RCC 7860 (cell line): ENCODE results near the gene PCBP3.

ENCODE experiments used
- DNase-seq: peaks from one replicate; pipeline ENCODE4 v3.0.0-alpha.2; 2015; ENCODE audit warnings: low spot score
- FAIRE-seq: peaks from 2 replicates; lab custom pipeline; 2012; peaks lifted over from hg19 to GRCh38; lab: Jason Lieb, UNC

PCBP3 gene

GRCh38 chr21:45778686-45779085 lies 135.2 kb downstream of the PCBP3 start:
- no peak for DNase-seq
- FAIRE-seq, result no peak

- DNase-seq, result no peak
- FAIRE-seq, result no peak
These were observed 135.7 kb downstream of the PCBP3 start for GRCh38 chr21:45779226-45779625.

DNA sequence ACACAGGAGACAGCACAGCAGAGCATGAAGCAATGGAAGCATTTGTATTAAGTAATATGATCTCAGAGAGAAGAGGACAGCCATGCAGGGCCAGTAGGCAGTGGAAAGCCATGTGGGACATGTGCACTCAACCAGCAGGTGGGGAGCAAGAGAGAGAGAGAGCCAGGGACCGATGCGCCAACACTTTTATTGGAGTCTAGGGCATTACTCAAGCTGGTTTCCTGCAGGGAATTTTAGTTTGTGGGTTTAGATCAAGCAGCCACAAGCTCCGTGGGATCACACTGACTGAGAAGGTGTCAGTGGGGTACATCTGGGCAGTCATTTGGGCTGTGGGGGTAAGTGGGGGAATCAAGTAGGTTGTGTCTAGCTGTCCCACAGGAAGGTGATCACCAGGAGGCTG lies 137.1 kb downstream of the PCBP3 start:
- DNase-seq, result no peak
- no peak for FAIRE-seq

- no peak for FAIRE-seq
- DNase-seq, result no peak
These were observed 138.2 kb downstream of the PCBP3 start for GRCh38 chr21:45781741-45782140.

DNA sequence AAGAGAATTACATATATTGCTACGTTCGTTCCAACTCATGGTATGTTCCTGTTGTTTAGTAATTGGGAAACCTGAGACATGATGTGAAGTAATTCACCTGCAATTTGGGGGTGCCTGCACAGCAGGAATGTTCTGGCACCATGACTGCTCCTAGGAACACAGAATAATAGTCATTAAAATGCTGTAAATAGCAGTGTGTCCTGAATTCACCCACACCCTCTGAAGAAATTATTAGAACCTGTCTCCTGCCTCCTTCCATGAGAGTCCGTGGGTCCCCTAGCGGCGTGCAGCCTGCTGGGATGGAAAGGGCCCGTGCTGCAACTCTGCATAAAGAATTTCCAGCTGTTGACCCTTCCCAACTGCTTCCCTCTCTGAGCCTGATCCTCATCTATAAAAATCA lies 143.1 kb downstream of the PCBP3 start:
- no peak for DNase-seq
- no peak for FAIRE-seq

GRCh38 chr21:45787371-45787770 lies 143.8 kb downstream of the PCBP3 start:
- FAIRE-seq (no peak), DNase-seq (no peak)

DNA sequence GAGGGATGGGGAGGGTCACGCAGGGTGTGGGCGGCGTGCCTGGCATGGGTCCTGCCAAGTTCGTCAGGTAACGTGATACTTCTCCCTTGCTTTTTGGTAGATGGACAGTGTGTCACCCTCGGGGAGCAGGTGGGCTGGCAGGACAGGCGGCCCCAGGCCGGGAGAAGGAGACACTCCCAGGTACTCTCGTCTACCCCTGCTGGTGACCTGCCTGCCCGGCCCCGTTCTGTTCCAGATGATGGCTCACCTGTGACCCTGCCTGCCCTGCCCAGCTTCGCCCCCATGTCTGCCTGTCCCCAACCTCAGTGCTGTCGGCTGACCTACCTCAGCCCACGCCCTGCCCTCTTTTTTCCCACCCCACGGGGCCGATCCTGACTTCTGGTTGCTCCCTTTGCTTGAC lies 144.7 kb downstream of the PCBP3 start:
- FAIRE-seq (no peak), DNase-seq (no peak)

DNA sequence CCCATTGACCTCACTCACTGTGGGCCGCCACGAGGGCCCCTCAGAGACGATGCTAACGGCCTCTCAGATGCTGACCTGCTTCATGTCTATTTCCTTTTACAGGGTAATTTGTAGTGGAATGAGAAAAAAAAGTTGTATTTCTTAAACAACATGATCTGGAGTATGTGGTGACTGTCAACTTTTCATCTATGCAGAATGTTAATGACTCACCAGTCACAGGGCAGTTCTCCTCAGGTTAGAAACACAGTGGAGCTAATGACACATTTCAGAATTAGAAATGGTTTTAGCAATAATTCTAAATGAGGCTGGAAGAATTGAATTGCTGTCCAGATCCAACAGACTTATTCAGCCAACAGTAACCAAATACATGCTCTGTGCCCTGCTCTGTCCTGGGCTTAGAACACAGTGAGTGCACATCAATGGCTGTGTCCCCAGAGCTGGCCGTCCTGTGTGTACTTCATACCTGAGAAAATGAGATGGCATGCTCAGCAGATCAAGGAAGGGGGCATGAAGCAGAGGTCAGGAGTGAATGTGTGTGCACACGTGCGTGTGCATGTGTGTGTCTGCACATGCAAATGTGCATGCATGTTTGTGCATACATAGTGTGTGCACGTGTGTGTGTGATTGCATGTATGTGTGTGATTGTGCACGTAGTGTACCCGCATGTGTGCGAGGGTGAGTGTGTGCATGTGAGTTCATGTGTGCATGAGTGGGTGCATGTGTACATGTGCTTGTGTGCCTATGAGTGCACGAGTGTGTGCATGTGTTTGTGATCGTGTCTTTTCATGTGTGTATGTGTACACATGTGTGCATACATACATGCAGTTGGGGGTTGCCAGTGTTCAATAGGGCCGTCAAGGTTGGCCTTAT lies 145.3 kb downstream of the PCBP3 start:
- DNase-seq (no peak), FAIRE-seq (no peak)

DNA sequence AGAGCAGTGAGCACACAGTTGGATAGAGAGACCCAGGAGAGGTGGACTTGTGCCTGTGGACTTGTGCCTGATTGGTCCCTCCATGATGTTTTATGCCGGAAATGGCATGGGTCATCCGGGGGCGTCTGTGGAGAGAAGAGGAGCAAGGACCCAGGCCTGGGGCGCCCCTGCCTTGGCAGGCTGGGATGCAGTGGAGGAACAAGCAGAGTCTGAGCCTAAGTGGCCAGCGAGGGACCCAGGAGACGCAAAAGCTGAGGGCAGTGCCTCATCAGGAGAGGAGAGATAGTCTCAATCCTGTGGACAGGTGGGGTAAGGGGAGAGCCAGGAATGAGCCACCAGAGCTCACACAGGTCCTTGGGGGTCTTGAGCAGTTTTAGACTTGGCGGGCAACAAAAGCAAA lies 146.9 kb downstream of the PCBP3 start:
- no peak for FAIRE-seq
- DNase-seq, result no peak

DNA sequence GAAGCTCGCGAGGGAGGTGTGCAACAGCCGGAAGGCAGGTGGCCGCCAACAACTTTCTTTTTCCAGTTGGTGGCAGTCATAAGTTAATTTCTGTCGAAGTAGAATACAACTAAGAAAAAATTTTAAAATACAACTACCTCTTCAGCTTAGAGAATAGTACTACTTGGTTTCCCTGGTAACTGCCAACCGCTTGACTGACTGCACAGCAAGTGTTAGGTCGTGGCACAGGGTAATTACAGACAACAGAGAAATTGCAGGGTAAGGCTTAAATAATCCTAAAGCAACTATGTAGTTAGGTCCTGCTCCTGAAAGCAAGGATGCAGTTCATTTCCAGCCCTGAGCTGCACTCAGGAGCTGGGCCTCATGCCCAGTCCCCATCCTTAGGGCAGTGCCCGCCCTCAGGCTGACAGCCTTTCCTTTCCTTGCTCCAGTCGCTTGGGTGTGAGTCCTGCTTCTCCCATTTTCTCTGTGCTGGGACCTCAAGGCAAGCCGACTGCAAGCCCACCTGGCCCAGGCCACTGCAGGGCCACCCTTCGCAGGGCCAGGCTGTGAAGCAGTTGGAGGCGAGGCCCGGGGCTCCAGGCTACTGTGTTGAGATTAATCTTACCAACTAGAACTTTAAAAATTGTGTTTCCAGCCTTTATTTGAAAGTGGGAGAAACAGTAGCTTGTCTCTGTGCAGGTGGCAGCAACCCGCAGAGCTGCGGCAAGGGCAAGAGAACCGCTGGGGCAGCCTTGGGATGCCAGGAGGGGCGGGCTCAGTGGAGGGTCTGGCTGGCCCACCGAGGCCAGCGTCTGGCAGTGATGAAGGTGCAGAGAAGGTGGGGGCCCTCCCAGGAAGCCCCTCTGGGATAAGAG lies 148.3 kb downstream of the PCBP3 start:
- DNase-seq, result no peak
- FAIRE-seq, result no peak

GRCh38 chr21:45792682-45793383 lies 149.3 kb downstream of the PCBP3 start:
- DNase-seq, result no peak
- FAIRE-seq, result no peak

GRCh38 chr21:45794027-45794426 lies 150.5 kb downstream of the PCBP3 start:
- DNase-seq, result no peak
- no peak for FAIRE-seq

DNA sequence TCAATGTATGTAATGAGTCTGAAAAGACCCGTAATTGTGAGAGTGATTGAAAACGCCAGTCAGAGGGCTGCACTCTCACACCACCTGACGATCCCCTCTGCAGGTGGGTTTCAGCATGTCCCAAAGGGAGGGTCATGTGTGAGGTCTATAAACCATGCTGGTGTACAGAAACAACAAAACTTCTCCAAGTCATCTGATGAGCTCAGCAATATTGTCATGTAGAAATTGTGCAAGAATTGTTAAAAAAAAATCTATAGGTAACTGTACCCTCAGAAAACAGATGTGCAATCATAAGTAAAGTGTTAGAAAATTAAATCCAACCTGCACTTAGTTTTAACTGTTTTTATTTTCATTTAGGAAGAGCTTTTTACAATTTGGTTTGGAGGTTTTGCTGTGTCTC lies 152.5 kb downstream of the PCBP3 start:
- FAIRE-seq, result no peak

GRCh38 chr21:45797338-45797737 lies 153.8 kb downstream of the PCBP3 start:
- FAIRE-seq (no peak), DNase-seq (no peak)

More for the DNA sequence above, 152.5 kb downstream of the PCBP3 start:
- DNase-seq, result no peak

DNA sequence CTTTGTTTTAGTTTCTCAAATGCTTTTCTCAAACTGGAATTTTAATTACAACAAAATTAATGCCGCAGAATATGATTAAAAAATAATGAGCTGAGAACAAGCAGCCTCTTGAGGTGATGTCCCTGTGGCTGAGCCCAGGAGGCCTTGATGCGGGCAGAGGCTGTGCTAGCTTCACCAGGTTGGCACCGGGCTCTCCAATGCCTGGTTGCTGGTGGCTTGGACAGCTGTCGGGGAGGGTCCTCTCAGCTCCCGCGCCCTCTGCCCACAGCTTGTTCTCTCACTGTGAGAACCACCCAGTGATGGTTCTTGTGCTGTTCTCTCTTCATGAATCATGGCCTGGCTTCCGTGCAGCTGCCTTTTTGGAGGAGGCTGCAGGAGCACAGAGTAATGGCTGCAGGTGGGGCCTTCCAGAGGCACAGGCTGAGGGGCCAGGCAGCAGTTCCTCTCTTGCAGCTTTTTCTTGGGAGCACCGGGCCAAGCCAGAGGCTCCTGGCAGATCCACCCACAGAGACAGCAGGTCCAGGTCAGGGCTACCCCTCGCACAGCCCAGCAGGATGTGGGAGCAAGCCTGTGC lies 156.3 kb downstream of the PCBP3 start:
- no peak for FAIRE-seq
- no peak for DNase-seq

DNA sequence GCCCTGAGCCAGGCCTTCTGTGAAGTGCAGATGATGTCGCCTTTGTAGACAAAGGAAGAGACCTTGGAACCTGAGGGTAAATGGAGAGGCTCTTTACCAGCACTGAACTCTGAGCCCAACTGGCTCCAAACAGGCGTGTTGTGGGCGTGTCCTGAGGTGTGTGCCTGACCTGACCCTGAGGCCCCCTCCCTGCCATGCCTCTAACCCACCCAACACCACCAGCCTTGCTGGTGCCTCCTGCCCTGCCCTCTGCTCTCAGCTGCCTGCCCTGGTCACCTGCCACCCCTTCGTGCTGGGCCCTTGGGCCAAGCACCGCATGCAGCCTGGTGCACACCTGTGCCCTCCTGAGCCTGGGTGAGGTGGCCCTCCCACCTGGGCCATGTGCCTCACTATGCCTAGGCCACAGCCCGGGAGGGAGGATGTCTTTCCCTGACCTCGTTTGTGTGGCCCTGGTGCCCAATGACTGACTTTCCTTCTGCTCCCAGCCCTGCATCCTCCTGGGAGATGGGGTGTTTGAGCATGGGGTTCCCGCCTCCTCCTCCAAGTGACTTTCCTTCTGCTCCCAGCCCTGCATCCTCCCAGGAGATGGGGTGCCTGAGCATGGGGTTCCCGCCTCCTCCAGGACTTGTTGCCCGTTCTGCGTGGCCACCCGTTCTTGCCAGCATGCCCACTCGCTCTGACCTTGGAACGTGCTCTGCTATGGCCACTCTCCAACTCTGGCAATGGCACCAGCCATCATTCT lies 157.0 kb downstream of the PCBP3 start:
- DNase-seq (no peak), FAIRE-seq (no peak)

- FAIRE-seq, result no peak
- no peak for DNase-seq
These were observed 157.8 kb downstream of the PCBP3 start for GRCh38 chr21:45801129-45801964.

- FAIRE-seq, result no peak
- no peak for DNase-seq
These were observed 158.5 kb downstream of the PCBP3 start for GRCh38 chr21:45801989-45802388.

DNA sequence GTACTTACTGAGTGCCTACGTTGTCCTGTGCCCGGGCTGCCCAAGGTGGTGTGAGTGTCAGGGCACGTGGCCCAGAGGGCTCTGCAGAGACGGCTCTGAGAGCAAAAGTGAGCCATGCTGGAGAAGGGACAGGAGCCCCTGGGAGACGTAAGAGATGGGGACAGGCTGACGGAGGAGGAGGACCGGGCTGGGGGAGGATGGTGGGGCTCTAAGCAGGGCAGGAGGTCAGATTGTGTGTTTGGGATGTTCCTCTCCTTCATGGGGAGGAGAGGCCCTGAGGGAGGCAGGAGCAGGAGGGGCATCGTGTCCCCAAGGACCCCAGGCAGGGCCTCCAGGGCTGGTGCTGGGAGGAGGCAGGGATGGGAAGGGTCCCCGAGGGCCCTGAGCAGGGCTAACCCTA lies 158.9 kb downstream of the PCBP3 start:
- FAIRE-seq, result no peak

More for the DNA sequence above, 158.9 kb downstream of the PCBP3 start:
- DNase-seq, result no peak
